ENCODE measurements around the gene COL9A1. TPM values are rescaled to one million over a fixed set of nuclear protein-coding genes. Genes with fewer than 3 reads are reported as not detected.

The COL9A1 gene
- total RNA-seq, 1 donor from 2014 or later = 8.1 TPM

DNA sequence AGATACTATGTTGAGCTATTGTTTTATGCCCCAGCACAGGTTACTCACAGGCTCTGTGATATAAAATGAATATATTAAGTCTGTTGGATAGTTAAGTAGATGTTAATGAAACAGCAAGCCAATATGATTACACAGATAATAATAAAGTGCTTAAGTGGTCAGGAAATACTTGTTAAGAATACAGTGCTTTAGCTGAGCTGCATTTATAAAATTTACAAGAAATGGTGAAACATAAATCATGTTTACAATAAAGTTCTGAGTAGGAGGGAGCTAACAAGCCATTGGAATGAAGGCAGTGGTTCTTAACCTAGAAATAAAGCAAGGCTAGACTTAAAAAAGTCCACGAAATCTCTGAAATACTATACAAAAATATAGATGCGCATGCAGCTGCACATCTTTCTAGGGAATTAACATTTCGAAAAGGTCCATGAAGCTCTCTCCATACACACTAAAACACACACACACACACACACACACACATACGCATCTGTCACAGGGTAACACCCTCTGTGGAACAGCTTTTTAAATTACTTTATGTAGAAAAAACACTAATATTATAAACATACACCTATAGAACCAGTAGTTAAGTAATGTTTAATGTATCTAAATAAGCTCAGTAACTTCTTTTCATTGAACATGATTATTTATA is 87.3 kb downstream of the COL9A1 start:
- peaks cover 4% of the 10 kb centered on the region for H3K4me1 Mint-ChIP-seq (ENCODE audit: low read depth)
- DNase-seq (ENCODE audit: low spot score, unreplicated experiment) = no peak
- no peak overlapping the region for H3K4me3 Mint-ChIP-seq (ENCODE audit: low read depth)
- TF ChIP-seq, protein P1, sequence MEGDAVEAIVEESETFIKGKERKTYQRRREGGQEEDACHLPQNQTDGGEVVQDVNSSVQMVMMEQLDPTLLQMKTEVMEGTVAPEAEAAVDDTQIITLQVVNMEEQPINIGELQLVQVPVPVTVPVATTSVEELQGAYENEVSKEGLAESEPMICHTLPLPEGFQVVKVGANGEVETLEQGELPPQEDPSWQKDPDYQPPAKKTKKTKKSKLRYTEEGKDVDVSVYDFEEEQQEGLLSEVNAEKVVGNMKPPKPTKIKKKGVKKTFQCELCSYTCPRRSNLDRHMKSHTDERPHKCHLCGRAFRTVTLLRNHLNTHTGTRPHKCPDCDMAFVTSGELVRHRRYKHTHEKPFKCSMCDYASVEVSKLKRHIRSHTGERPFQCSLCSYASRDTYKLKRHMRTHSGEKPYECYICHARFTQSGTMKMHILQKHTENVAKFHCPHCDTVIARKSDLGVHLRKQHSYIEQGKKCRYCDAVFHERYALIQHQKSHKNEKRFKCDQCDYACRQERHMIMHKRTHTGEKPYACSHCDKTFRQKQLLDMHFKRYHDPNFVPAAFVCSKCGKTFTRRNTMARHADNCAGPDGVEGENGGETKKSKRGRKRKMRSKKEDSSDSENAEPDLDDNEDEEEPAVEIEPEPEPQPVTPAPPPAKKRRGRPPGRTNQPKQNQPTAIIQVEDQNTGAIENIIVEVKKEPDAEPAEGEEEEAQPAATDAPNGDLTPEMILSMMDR (IDR thresholded peaks at IDR 0.05; ENCODE audit: unreplicated experiment) = no peak
- H3K36me3 Mint-ChIP-seq (ENCODE audit: insufficient read depth) = no peaks in the 10 kb centered on the region
- H3K27me3 Mint-ChIP-seq = no peaks in the 10 kb centered on the region
- no peaks in the 10 kb centered on the region for H3K9me3 Mint-ChIP-seq (ENCODE audit: low read depth)
- no peak overlapping the region for H3K27ac Mint-ChIP-seq

DNA sequence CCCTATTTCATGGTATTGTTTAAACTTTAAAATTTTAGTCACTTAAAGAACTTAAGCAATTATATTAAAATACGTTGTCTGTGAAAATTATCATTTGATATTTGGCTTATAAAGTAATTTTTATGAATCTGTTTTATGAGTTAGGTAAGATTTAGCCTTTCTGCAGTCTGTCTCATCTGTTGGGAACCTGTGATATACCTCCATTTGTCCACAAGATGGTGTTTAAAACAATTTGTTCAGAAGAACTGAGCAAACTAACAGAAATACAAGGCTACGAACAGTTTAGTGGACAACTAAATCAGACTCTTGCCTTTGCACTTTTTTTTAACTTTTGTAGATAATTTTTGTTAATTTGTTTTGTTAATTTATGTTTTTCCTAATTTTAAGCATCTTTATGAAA is 92.4 kb downstream of the COL9A1 start:
- Mint-ChIP-seq H3K4me1 (ENCODE audit: low read depth) (peaks cover 3% of the 10 kb centered on the region), H3K36me3 (ENCODE audit: insufficient read depth) (no peaks in the 10 kb centered on the region), H3K4me3 (ENCODE audit: low read depth) (no peak overlapping the region), H3K27ac (no peak overlapping the region), H3K27me3 (peaks cover 29% of the 10 kb centered on the region), H3K9me3 (ENCODE audit: low read depth) (no peaks in the 10 kb centered on the region)
- no peak for DNase-seq (ENCODE audit: low spot score, unreplicated experiment)
- TF ChIP-seq, protein P1 (IDR thresholded peaks at IDR 0.05; ENCODE audit: unreplicated experiment) = peak; percentile 60

DNA sequence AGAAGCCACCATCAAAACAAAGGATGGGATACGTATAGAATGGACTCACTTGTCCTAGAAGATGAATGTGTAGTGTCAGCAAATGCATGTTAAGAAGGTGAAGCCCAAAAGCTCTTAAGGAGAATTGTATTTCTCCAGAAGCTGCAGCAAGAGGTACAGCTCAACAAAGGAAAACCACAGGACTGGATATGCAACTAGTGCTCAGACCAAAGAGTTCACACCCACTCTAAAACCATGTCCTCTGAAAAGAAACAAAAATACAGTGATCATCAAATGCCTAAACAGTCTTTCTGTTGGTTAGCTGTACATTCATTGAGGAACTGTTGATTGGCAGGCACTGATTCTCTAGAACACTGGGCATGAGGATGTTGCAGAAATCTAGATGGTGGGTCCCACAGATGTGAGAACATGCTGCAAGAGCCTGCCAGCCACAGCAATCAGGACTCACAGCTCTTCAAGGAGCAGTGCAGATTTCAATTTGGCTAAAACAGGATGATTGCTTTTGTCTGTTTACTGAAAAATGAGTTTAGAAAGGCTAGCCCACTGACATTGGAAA is 94.6 kb downstream of the COL9A1 start:
- H3K27ac Mint-ChIP-seq = no peak overlapping the region
- TF ChIP-seq, protein P1 (IDR thresholded peaks at IDR 0.05; ENCODE audit: unreplicated experiment) = no peak
- H3K27me3 Mint-ChIP-seq = peaks cover 35% of the 10 kb centered on the region
- no peak for DNase-seq (ENCODE audit: low spot score, unreplicated experiment)
- H3K4me3 Mint-ChIP-seq (ENCODE audit: low read depth) = no peak overlapping the region
- H3K36me3 Mint-ChIP-seq (ENCODE audit: insufficient read depth) = no peaks in the 10 kb centered on the region
- H3K9me3 Mint-ChIP-seq (ENCODE audit: low read depth) = no peaks in the 10 kb centered on the region
- H3K4me1 Mint-ChIP-seq (ENCODE audit: low read depth) = peaks cover 10% of the 10 kb centered on the region

DNA sequence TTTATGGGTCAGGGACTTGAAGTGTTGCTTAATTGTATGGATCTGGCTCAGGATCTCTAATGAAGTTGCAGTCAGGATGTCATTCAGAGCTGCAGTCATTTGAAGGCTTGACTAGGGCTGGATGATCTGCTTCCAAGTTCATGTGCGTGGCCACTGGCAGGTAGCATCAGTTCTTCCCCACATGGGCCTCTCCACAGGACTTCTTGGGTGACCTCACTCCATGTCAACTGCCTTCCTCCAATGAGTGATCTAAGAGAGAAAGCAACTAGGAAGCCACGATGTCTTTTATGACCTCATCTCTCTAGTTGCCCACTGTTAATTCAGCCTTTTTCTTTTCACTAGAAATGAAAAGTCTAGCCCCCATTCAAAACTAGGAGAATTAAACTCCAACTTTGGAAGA is 104.1 kb downstream of the COL9A1 start:
- Mint-ChIP-seq H3K9me3 (ENCODE audit: low read depth) (no peaks in the 10 kb centered on the region), H3K27me3 (peaks cover 28% of the 10 kb centered on the region), H3K4me3 (ENCODE audit: low read depth) (no peak overlapping the region), H3K4me1 (ENCODE audit: low read depth) (no peaks in the 10 kb centered on the region), H3K36me3 (ENCODE audit: insufficient read depth) (no peaks in the 10 kb centered on the region), H3K27ac (no peak overlapping the region)
- TF ChIP-seq, protein P1 (IDR thresholded peaks at IDR 0.05; ENCODE audit: unreplicated experiment) = no peak
- no peak for DNase-seq (ENCODE audit: low spot score, unreplicated experiment)

DNA sequence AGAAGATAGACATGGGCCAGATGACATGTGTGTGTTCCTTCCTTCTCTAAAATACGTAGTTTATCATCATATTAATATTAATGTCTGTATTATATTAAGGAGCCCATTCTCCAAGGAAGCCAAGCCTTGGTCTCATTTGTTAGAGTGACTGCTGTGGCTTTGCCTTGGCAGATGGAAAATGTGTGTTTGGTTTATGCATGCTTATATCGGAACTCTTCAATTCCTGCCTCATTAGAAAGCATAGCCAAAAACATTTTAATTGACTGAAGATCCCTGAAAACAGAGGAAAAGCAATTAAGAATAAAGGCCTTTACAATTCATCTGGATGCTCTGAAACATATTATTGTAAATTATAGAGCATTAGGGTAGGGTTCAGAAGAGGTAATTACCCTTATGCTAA is 106.4 kb downstream of the COL9A1 start:
- H3K27ac Mint-ChIP-seq = no peak overlapping the region

More for the DNA sequence above, 106.4 kb downstream of the COL9A1 start:
- Mint-ChIP-seq H3K4me3 (ENCODE audit: low read depth) (no peak overlapping the region), H3K36me3 (ENCODE audit: insufficient read depth) (no peaks in the 10 kb centered on the region), H3K27me3 (peaks cover 9% of the 10 kb centered on the region), H3K9me3 (ENCODE audit: low read depth) (no peaks in the 10 kb centered on the region), H3K4me1 (ENCODE audit: low read depth) (no peaks in the 10 kb centered on the region)
- DNase-seq (ENCODE audit: low spot score, unreplicated experiment) = no peak
- TF ChIP-seq, protein P1 (IDR thresholded peaks at IDR 0.05; ENCODE audit: unreplicated experiment) = no peak

All from progenitor cell of endocrine pancreas (in vitro differentiated cells).